GM12878 (cell line): ENCODE measurements around the gene ZFYVE19. TPM values are rescaled to one million over a fixed set of nuclear protein-coding genes. Genes with fewer than 3 reads are reported as not detected.

Experiments
- CBX5 ChIP-seq: sonication (generic); IDR thresholded peaks from 2 replicates; pipeline ENCODE4 v1.6.1; 2016; ENCODE audit warnings: low read depth, moderate library complexity, mild to moderate bottlenecking, inconsistent platforms
- CHD2 ChIP-seq: IDR thresholded peaks from 2 replicates; pipeline ENCODE4 v1.6.1; 2011; ENCODE audit warnings: low read depth, low read length, improper control_type of control experiment, borderline replicate concordance
- ETV6 ChIP-seq, 2 experiments: fragments of 450-650 bp in 1 of 2; IDR thresholded peaks in 1 of 2; conservative IDR thresholded peaks in 1 of 2; 2 replicates each; pipeline ENCODE4 v1.6.1; 2014; ENCODE audit warnings: antibody characterized with exemption in 1 of 2, borderline replicate concordance in 1 of 2, low read depth in 1 of 2, mild to moderate bottlenecking in 1 of 2, moderate library complexity in 1 of 2
- EZH2 ChIP-seq: IDR thresholded peaks from 2 replicates; pipeline ENCODE4 v1.6.1; 2012; ENCODE audit warnings: low read depth, mild to moderate bottlenecking, control low read depth, inconsistent platforms, low read length, borderline replicate concordance; ENCODE audit not compliant: control insufficient read depth
- FOXM1 ChIP-seq: IDR thresholded peaks from 2 replicates; pipeline ENCODE4 v1.6.1; 2012; ENCODE audit warnings: low read depth, mild to moderate bottlenecking, inconsistent platforms, low read length, moderate library complexity
- JUND ChIP-seq: IDR thresholded peaks from 2 replicates; pipeline ENCODE4 v1.6.1; 2012; ENCODE audit warnings: low read depth, mild to moderate bottlenecking, low read length, improper control_type of control experiment, moderate library complexity
- KDM1A ChIP-seq: fragments of 200-600 bp; sonication (generic); IDR thresholded peaks from 2 replicates; pipeline ENCODE4 v1.6.1; 2016; ENCODE audit warnings: borderline replicate concordance
- MXI1 ChIP-seq: fragments of 150-350 bp; IDR thresholded peaks from 2 replicates; pipeline ENCODE4 v1.6.1; 2011; ENCODE audit warnings: low read depth, mild to moderate bottlenecking, inconsistent platforms, low read length, improper control_type of control experiment
- MYB ChIP-seq: fragments of 150-350 bp; IDR thresholded peaks from 2 replicates; pipeline ENCODE4 v1.6.1; 2014; ENCODE audit warnings: mild to moderate bottlenecking, low read depth, low read length, borderline replicate concordance
- NFXL1 ChIP-seq: fragments of 450-650 bp; IDR thresholded peaks from 2 replicates; pipeline ENCODE4 v1.6.1; 2017; ENCODE audit warnings: antibody characterized with exemption, mild to moderate bottlenecking, borderline replicate concordance
- NRF1 ChIP-seq: conservative IDR thresholded peaks from 2 replicates; pipeline ENCODE4 v1.6.1; 2011; ENCODE audit warnings: mild to moderate bottlenecking, low read depth, low read length, improper control_type of control experiment
- PML ChIP-seq: IDR thresholded peaks from 2 replicates; pipeline ENCODE4 v1.6.1; 2012; ENCODE audit warnings: low read length, inconsistent platforms
- POLR2A ChIP-seq: IDR thresholded peaks from 2 replicates; pipeline ENCODE4 v1.6.1; 2011; ENCODE audit warnings: low read depth, mild to moderate bottlenecking, low read length
- SIX5 ChIP-seq: IDR thresholded peaks from 2 replicates; pipeline ENCODE4 v1.6.1; 2011; ENCODE audit warnings: mild to moderate bottlenecking, low read depth, low read length, moderate library complexity; ENCODE audit not compliant: severe bottlenecking
- SUPT20H ChIP-seq: IDR thresholded peaks from 2 replicates; pipeline ENCODE4 v1.6.1; 2011; ENCODE audit warnings: low read depth, mild to moderate bottlenecking, low read length, moderate library complexity, borderline replicate concordance; ENCODE audit not compliant: control insufficient read depth
- YY1 ChIP-seq: IDR thresholded peaks from 2 replicates; pipeline ENCODE4 v1.6.1; 2011; ENCODE audit warnings: low read depth, mild to moderate bottlenecking, low read length
- ZBED1 ChIP-seq: IDR thresholded peaks from 2 replicates; pipeline ENCODE4 v1.6.1; 2016; ENCODE audit warnings: borderline replicate concordance
- ZNF622 ChIP-seq: fragments of 450-650 bp; IDR thresholded peaks from 2 replicates; pipeline ENCODE4 v1.6.1; 2017; ENCODE audit warnings: mild to moderate bottlenecking, inconsistent platforms
- polyA plus RNA-seq, 11 experiments: library from polyadenylated mRNA; depleted of rRNA in 4 of 11; unstranded in 6 of 11; stranded (reverse) in 5 of 11; fragments of >200 nt; fragmentation: Nextera tagmentation in 4 of 11; fragmentation: Illumina TruSeq in 1 of 11; extraction: Ambion mirVana in 4 of 11; extraction: Trizol in 1 of 11; gene quantifications; 1 replicate in 1 of 11; 2 replicates in 10 of 11; pipeline versions ENCODE4 v1.2.1 to v1.2.3, GENCODE V29; 2011 to 2016; ENCODE audit warnings: inconsistent platforms in 2 of 11, missing spikeins in 2 of 11, low read depth in 1 of 11
- total RNA-seq, 4 experiments: library from RNA; depleted of rRNA in 3 of 4; stranded (reverse); fragments of >200 nt in 3 of 4; fragmentation: Illumina TruSeq in 1 of 4; extraction: Trizol in 1 of 4; gene quantifications; 2 replicates each; pipeline versions ENCODE4 v1.2.1 to v1.2.3, GENCODE V29; 2013 to 2021
- TF ChIP-seq, protein P1 (sequence below): IDR thresholded peaks from 2 replicates; pipeline ENCODE4 v1.6.1; 2012; ENCODE audit warnings: mild to moderate bottlenecking, low read depth, low read length
- TF ChIP-seq, protein P2 (sequence below): IDR thresholded peaks from 2 replicates; pipeline ENCODE4 v1.6.1; 2012; ENCODE audit warnings: low read depth, low read length, improper control_type of control experiment
- TF ChIP-seq, protein P3 (sequence below): fragments of 450-650 bp; IDR thresholded peaks from 2 replicates; pipeline ENCODE4 v1.6.1; 2016; ENCODE audit warnings: mild to moderate bottlenecking
- TF ChIP-seq, protein P4 (sequence below): fragments of 450-650 bp; IDR thresholded peaks from 2 replicates; pipeline ENCODE4 v1.6.1; 2018; ENCODE audit warnings: borderline replicate concordance, mild to moderate bottlenecking; ENCODE audit not compliant: partially characterized antibody

Gene ZFYVE19
- total and polyA plus RNA-seq, 10 of the 15 experiments (the other 5 are each of a cell fraction or from before 2014, with no cell fraction given) = 1.7 to 36.3 (median 17.0) TPM

DNA sequence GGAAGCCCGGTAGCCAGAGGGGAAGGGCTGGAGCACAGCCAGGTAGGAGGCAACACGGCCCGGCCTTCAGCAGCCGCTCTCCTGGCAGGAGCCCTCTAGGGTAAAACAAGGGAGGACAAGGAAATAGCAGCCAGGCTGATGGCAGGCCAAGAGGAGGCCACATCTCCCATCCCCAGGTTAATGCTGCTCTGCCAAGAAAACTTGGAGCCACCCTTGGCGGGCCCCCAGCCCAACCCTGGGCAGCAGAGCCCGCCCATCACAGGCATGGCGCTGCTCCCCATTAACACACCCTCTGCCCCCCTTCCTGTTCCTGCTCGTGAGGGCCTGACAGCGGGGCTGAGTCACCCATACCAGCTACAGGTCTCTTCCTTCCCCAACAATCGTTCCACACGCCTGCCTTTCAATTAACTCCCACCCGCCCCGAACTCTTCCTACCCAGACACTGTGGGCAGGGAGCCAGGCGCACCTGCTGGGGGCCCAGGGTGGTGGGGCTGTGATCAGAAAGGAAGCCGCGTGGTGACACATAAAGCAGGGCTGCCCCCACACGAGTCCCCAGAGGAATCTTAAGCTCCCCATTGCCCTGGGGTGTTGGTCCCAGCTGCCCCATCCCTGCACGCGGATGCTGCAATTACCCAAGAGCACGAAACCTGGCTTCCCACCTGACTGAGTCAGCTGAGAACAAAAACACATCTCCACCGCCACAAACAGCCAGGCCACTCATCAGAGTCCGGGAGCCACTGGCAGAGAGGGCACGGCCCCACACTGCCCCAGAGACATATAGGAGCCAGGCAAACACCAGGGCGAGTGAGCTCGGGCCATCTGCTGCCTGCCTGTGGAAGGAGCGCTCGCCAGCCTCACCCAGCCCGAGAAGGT is 37.4 kb upstream of the ZFYVE19 start, which contains the start of gene C15orf62 (continued):
- TF ChIP-seq, protein P1, sequence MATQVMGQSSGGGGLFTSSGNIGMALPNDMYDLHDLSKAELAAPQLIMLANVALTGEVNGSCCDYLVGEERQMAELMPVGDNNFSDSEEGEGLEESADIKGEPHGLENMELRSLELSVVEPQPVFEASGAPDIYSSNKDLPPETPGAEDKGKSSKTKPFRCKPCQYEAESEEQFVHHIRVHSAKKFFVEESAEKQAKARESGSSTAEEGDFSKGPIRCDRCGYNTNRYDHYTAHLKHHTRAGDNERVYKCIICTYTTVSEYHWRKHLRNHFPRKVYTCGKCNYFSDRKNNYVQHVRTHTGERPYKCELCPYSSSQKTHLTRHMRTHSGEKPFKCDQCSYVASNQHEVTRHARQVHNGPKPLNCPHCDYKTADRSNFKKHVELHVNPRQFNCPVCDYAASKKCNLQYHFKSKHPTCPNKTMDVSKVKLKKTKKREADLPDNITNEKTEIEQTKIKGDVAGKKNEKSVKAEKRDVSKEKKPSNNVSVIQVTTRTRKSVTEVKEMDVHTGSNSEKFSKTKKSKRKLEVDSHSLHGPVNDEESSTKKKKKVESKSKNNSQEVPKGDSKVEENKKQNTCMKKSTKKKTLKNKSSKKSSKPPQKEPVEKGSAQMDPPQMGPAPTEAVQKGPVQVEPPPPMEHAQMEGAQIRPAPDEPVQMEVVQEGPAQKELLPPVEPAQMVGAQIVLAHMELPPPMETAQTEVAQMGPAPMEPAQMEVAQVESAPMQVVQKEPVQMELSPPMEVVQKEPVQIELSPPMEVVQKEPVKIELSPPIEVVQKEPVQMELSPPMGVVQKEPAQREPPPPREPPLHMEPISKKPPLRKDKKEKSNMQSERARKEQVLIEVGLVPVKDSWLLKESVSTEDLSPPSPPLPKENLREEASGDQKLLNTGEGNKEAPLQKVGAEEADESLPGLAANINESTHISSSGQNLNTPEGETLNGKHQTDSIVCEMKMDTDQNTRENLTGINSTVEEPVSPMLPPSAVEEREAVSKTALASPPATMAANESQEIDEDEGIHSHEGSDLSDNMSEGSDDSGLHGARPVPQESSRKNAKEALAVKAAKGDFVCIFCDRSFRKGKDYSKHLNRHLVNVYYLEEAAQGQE = no peak
- TF ChIP-seq SIX5 (no peak), CHD2 (no peak), NFXL1 (no peak), NRF1 (no peak), EZH2 (no peak), ZBED1 (no peak; the same call in 1 of the 2 replicates), JUND (no peak), YY1 (peak; percentile 51; the same call in 1 of the 2 replicates), MXI1 (no peak), KDM1A (no peak), POLR2A (no peak; the same call in 1 of the 2 replicates), ETV6 (conservative IDR thresholded peaks at IDR 0.05 in 1 of 2, IDR thresholded peaks at IDR 0.05 in 1 of 2; ENCODE audit: borderline replicate concordance in 1 of 2, low read depth in 1 of 2) (no peak), FOXM1 (no peak), MYB (no peak), ZNF622 (no peak), SUPT20H (no peak), PML (no peak), CBX5 (no peak)
- TF ChIP-seq, protein P2, sequence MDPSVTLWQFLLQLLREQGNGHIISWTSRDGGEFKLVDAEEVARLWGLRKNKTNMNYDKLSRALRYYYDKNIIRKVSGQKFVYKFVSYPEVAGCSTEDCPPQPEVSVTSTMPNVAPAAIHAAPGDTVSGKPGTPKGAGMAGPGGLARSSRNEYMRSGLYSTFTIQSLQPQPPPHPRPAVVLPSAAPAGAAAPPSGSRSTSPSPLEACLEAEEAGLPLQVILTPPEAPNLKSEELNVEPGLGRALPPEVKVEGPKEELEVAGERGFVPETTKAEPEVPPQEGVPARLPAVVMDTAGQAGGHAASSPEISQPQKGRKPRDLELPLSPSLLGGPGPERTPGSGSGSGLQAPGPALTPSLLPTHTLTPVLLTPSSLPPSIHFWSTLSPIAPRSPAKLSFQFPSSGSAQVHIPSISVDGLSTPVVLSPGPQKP = no peak
- TF ChIP-seq, protein P3, sequence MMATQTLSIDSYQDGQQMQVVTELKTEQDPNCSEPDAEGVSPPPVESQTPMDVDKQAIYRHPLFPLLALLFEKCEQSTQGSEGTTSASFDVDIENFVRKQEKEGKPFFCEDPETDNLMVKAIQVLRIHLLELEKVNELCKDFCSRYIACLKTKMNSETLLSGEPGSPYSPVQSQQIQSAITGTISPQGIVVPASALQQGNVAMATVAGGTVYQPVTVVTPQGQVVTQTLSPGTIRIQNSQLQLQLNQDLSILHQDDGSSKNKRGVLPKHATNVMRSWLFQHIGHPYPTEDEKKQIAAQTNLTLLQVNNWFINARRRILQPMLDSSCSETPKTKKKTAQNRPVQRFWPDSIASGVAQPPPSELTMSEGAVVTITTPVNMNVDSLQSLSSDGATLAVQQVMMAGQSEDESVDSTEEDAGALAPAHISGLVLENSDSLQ = no peak
- TF ChIP-seq, protein P4, sequence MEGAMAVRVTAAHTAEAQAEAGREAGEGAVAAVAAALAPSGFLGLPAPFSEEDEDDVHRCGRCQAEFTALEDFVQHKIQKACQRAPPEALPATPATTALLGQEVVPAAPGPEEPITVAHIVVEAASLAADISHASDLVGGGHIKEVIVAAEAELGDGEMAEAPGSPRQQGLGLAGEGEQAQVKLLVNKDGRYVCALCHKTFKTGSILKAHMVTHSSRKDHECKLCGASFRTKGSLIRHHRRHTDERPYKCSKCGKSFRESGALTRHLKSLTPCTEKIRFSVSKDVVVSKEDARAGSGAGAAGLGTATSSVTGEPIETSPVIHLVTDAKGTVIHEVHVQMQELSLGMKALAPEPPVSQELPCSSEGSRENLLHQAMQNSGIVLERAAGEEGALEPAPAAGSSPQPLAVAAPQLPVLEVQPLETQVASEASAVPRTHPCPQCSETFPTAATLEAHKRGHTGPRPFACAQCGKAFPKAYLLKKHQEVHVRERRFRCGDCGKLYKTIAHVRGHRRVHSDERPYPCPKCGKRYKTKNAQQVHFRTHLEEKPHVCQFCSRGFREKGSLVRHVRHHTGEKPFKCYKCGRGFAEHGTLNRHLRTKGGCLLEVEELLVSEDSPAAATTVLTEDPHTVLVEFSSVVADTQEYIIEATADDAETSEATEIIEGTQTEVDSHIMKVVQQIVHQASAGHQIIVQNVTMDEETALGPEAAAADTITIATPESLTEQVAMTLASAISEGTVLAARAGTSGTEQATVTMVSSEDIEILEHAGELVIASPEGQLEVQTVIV = no peak
